ENCODE results near the gene CGN. TPM values are rescaled to one million over a fixed set of nuclear protein-coding genes. Genes with fewer than 3 reads are reported as not detected.

CGN gene
- total RNA-seq, 1 experiment from 2014 or later = 30.9 TPM

DNA sequence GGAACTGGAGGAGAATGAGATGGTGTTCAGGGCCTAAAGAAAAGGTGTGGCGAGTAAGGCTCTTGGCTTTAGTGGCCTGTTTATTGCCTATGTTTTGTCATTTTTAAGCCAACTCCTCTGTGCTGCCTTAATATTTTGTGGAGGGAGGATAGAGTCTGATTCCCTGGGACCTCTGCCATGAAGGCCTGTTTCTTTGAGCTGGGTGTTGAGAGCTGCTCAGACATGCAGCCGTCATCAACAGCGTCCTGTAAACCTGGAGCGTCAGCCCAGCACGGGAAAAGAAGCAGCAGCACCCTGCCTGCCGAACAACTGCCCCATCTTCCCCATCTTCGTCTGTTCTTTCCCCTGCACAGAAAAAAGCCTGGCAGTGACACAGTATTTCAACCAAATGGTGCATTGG, 73.6 kb downstream of the CGN start:
- no peak overlapping the region for H4K5ac ChIP-seq (ENCODE audit: insufficient read length, low read depth, low read length)
- H2BK12ac ChIP-seq (ENCODE audit: insufficient read length, low read depth, low read length) = no peak overlapping the region
- no CpG with 5 or more reads among the region's 7 CpGs for WGBS (ENCODE audit: extremely low coverage, insufficient read length, low lambda C conversion rate)
- no peak overlapping the region for H2BK5ac ChIP-seq (ENCODE audit: insufficient read length, low read length)
- TF ChIP-seq, protein P1, sequence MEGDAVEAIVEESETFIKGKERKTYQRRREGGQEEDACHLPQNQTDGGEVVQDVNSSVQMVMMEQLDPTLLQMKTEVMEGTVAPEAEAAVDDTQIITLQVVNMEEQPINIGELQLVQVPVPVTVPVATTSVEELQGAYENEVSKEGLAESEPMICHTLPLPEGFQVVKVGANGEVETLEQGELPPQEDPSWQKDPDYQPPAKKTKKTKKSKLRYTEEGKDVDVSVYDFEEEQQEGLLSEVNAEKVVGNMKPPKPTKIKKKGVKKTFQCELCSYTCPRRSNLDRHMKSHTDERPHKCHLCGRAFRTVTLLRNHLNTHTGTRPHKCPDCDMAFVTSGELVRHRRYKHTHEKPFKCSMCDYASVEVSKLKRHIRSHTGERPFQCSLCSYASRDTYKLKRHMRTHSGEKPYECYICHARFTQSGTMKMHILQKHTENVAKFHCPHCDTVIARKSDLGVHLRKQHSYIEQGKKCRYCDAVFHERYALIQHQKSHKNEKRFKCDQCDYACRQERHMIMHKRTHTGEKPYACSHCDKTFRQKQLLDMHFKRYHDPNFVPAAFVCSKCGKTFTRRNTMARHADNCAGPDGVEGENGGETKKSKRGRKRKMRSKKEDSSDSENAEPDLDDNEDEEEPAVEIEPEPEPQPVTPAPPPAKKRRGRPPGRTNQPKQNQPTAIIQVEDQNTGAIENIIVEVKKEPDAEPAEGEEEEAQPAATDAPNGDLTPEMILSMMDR (conservative IDR thresholded peaks at IDR 0.05) = no peak
- no peaks in the 10 kb centered on the region for H3K4me1 ChIP-seq (ENCODE audit: insufficient read depth, low read length)
- no peak overlapping the region for H2BK15ac ChIP-seq (ENCODE audit: low read depth, low read length)
- no peak overlapping the region for H2BK120ac ChIP-seq (ENCODE audit: low read depth, low read length, poor library complexity, severe bottlenecking)
- Mint-ChIP-seq H3K27ac (peak overlapping the region in 2 of 3 experiments; percentile 30 to 76; a peak in 3 of 7 replicates), H3K36me3 (ENCODE audit: insufficient read depth in 1 of 3, low read depth in 3 of 3) (peaks cover 2 to 22% (median 8%) of the 10 kb centered on the region in 3 experiments; a peak in 6 of 7 replicates), H3K4me1 (peaks cover 5 to 10% of the 10 kb centered on the region in 2 experiments), H3K27me3 (ENCODE audit: low read depth) (no peaks in the 10 kb centered on the region), H3K9me3 (no peaks in the 10 kb centered on the region), H3K4me3 (no peak overlapping the region)
- H3K9me3 ChIP-seq (ENCODE audit: control insufficient read depth, low read depth, low read length) = no peaks in the 10 kb centered on the region
- no peak overlapping the region for H4K91ac ChIP-seq (ENCODE audit: insufficient read length, low read depth, low read length)
- H3K18ac ChIP-seq (ENCODE audit: insufficient read length, low read depth, low read length) = no peak overlapping the region
- H3K79me2 ChIP-seq (ENCODE audit: insufficient read depth, low read length) = no peaks in the 10 kb centered on the region
- H3K23me2 ChIP-seq (ENCODE audit: insufficient read length, low read depth, low read length, poor library complexity, severe bottlenecking) = no peaks in the 10 kb centered on the region
- H3K9ac ChIP-seq (ENCODE audit: extremely low read depth, insufficient read length, low read length) = no peak overlapping the region
- H2AK5ac ChIP-seq (ENCODE audit: insufficient read length, low read length) = no peak overlapping the region
- H3K23ac ChIP-seq (ENCODE audit: insufficient read length, low read depth, low read length) = no peak overlapping the region
- no peak overlapping the region for H2AFZ ChIP-seq (ENCODE audit: low read length)
- no peak overlapping the region for H3K27ac ChIP-seq (ENCODE audit: insufficient read length, low read depth, low read length)
- no peak overlapping the region for H3K14ac ChIP-seq (ENCODE audit: insufficient read depth, low read length)
- no peaks in the 10 kb centered on the region for H3K27me3 ChIP-seq (ENCODE audit: insufficient read depth, low read length)
- H4K20me1 ChIP-seq (ENCODE audit: control insufficient read depth, insufficient read depth, insufficient read length) = no peaks in the 10 kb centered on the region
- H4K8ac ChIP-seq (replicated peaks; ENCODE audit: insufficient read length, low read depth, low read length) = no peak overlapping the region
- DNase-seq = no peak
- no peak overlapping the region for H3K56ac ChIP-seq (ENCODE audit: insufficient read length, low read depth, low read length)
- no peaks in the 10 kb centered on the region for H3K79me1 ChIP-seq (ENCODE audit: insufficient read depth, low read depth, low read length, poor library complexity, severe bottlenecking)
- no peak overlapping the region for H3K4me2 ChIP-seq (ENCODE audit: insufficient read depth, insufficient read length, low read length)
- H2BK20ac ChIP-seq (ENCODE audit: low read depth, low read length, poor library complexity, severe bottlenecking) = no peak overlapping the region
- no peak overlapping the region for H3T11ph ChIP-seq (ENCODE audit: low read length)
- no peak overlapping the region for H3K4ac ChIP-seq (ENCODE audit: low read depth, low read length)
